ENCODE results near the gene PCNA.

PCNA gene

DNA sequence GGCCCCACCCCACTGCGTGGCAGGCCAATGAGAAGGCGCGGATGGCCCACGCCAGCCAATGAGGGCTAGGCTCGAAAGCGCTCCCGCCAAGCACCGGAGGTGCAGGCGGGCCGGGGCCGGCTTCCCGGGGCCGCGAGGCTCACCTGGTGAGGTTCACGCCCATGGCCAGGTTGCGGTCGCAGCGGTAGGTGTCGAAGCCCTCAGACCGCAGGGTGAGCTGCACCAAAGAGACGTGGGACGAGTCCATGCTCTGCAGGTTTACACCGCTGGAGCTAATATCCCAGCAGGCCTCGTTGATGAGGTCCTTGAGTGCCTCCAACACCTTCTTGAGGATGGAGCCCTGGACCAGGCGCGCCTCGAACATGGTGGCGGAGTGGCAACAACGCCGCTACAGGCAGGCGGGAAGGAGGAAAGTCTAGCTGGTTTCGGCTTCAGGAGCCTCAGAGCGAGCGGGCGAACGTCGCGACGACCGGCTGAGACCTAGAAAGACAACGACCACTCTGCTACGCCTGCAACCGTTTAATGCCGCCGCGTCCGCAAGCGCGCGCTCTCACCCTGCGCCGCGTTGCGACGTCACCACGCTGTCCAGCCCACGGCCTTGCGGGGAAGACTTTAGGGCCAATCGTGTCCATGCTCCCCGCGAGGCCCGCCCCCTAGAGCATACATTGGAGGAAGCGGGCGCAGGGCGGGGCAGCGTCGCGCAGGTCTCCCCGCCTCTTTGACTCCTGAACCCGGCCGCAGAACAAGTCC is at the start of gene PCNA:
Gene PCNA (minus strand): TSS at position 524 of the 750 bp plus-strand sequence. CDS start 160 bp downstream, at position 364.
- Mint-ChIP-seq H3K9me3 (no peaks in the 10 kb centered on the region), H3K4me3 (peak within 1 kb of the TSS; percentile 90), H3K27me3 (no peaks in the 10 kb centered on the region), H3K36me3 (peaks cover 21% of the 10 kb centered on the region), H3K27ac (peak within 1 kb of the TSS; percentile 96), H3K4me1 (peaks cover 29% of the 10 kb centered on the region)

- H3K36me3 Mint-ChIP-seq, result no peaks in the 10 kb centered on the region
- no peak overlapping the region for H3K4me3 Mint-ChIP-seq
- H3K27me3 Mint-ChIP-seq, result no peaks in the 10 kb centered on the region
- H3K27ac Mint-ChIP-seq, result peak overlapping the region; percentile 87
- peaks cover 76% of the 10 kb centered on the region for H3K4me1 Mint-ChIP-seq
- no peaks in the 10 kb centered on the region for H3K9me3 Mint-ChIP-seq
These were observed 49.1 kb upstream of the PCNA start for GRCh38 chr20:5168651-5169396.

DNA sequence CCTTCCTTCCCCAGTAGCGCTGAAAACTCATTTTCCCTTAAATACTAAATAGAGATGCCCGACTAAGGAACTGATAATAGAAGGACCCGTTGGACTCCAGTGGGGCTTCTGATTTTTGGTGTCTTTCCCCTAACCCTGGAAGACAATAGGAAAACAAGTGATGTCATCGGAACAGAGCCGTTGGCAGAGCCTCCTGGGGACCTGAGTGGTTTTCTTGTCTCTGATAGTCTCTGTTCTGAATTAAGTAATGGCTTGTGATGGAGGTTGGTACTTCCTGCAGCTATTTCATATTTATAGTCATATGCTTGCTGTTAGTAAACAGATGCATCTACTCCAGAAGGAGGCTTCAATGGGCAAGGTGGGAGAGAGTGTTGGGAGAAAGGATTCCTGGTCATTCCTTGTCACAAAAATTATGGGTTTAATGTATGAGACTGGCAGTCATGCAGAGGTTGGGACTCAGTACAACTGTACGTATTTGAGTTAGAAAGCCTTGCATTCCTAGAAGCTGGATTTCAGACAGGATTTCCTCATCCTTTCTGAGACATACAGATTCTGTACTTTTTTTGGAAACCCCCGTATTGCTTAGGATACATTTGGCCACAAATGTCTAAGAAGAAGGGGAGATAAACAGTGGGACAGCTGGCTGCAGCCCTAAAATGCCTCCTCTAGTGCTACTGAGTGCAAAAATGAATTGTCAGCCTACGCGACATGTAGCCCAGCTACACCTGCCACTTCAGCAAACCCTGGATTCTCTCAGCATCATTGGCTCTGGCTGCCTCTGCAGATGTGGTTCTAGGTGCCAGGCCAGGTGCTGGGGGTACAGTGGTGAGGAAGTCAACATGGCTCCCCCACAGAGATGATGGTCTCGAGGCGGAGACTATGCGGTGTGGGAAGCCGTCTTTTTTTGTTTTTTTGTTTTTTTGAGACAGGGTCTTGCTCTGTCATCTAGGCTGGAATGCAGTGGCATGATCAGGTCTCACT is 45.2 kb upstream of the PCNA start:
- H3K9me3 Mint-ChIP-seq, result no peaks in the 10 kb centered on the region
- no peak overlapping the region for H3K4me3 Mint-ChIP-seq
- peaks cover 5% of the 10 kb centered on the region for H3K36me3 Mint-ChIP-seq
- H3K4me1 Mint-ChIP-seq, result peaks cover 85% of the 10 kb centered on the region
- H3K27ac Mint-ChIP-seq, result peak overlapping the region; percentile 11
- no peaks in the 10 kb centered on the region for H3K27me3 Mint-ChIP-seq

DNA sequence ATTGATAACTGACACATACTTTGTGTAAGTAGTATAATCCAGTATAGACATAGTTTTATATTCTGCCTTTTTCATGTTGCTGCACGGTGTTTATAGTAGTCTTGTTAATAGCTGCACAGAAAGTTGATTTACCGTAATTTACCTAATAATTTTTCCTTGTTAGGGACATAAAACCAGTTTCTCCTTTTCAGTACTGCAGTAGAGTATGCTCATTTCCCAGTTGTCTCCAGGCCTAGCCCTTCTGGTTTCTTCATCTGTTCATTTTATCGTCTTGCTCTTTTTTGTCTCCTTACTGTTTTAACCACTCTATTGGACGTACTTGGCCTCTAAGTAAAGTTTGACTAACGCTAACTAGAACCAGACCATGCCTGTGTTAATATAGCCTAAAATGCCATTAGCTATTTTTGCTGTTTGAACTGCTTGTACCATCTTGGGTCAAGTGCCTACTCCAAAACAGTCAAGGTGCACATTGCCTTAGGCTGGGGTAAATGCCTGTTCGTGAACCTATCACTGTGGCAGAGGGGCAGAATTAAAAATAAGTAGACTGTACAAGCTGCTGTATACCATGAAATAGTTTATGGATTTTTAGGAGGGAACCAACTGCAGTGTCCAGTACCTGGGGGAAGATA is 41.9 kb upstream of the PCNA start:
- Mint-ChIP-seq H3K4me1 (peaks cover 85% of the 10 kb centered on the region), H3K27me3 (no peaks in the 10 kb centered on the region)

GRCh38 chr20:5160882-5161281 is 41.1 kb upstream of the PCNA start:
- H3K36me3 Mint-ChIP-seq, result peaks cover 5% of the 10 kb centered on the region
- H3K27ac Mint-ChIP-seq, result peak overlapping the region; percentile 76
- H3K4me1 Mint-ChIP-seq, result peaks cover 83% of the 10 kb centered on the region
- H3K4me3 Mint-ChIP-seq, result no peak overlapping the region
- no peaks in the 10 kb centered on the region for H3K9me3 Mint-ChIP-seq
- no peaks in the 10 kb centered on the region for H3K27me3 Mint-ChIP-seq

More for the DNA sequence above, 41.9 kb upstream of the PCNA start:
- H3K9me3 Mint-ChIP-seq, result no peaks in the 10 kb centered on the region
- no peak overlapping the region for H3K27ac Mint-ChIP-seq
- peaks cover 5% of the 10 kb centered on the region for H3K36me3 Mint-ChIP-seq
- H3K4me3 Mint-ChIP-seq, result no peak overlapping the region

- Mint-ChIP-seq H3K4me1 (peaks cover 85% of the 10 kb centered on the region), H3K27ac (no peak overlapping the region)
These were observed 40.2 kb upstream of the PCNA start for GRCh38 chr20:5159928-5160327.

GRCh38 chr20:5156675-5157448 is 37.1 kb upstream of the PCNA start:
- peaks cover 91% of the 10 kb centered on the region for H3K4me1 Mint-ChIP-seq
- H3K36me3 Mint-ChIP-seq, result peaks cover 2% of the 10 kb centered on the region
- no peak overlapping the region for H3K4me3 Mint-ChIP-seq
- no peaks in the 10 kb centered on the region for H3K27me3 Mint-ChIP-seq
- H3K9me3 Mint-ChIP-seq, result no peaks in the 10 kb centered on the region
- H3K27ac Mint-ChIP-seq, result no peak overlapping the region

More at GRCh38 chr20:5159928-5160327, 40.2 kb upstream of the PCNA start:
- Mint-ChIP-seq H3K36me3 (peaks cover 5% of the 10 kb centered on the region), H3K9me3 (no peaks in the 10 kb centered on the region), H3K27me3 (no peaks in the 10 kb centered on the region), H3K4me3 (no peak overlapping the region)

DNA sequence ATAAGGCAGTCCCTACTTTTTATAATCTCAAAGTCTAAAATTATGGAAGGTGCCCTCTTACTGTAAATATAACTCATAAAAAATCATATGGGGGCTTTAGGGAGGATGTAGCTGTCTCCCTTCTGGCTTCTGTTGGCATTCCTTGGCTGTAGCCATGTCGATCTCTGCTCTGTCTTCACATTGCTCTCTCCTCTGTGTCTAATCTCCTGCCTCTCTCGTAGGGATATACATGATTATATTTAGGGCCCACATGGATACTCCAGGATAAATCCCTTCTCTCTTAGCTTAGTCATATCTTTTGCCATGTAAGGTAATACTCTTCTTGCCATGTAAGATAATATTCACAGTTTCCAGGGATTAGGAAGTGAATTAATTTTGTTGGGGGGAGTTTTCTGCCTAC is 35.6 kb upstream of the PCNA start:
- peaks cover 83% of the 10 kb centered on the region for H3K4me1 Mint-ChIP-seq

GRCh38 chr20:5154543-5154925 is 34.8 kb upstream of the PCNA start:
- H3K27ac Mint-ChIP-seq, result peak overlapping the region; percentile 52
- H3K4me3 Mint-ChIP-seq, result no peak overlapping the region
- peaks cover 2% of the 10 kb centered on the region for H3K36me3 Mint-ChIP-seq
- peaks cover 79% of the 10 kb centered on the region for H3K4me1 Mint-ChIP-seq
- H3K27me3 Mint-ChIP-seq, result no peaks in the 10 kb centered on the region
- no peaks in the 10 kb centered on the region for H3K9me3 Mint-ChIP-seq

More for the DNA sequence above, 35.6 kb upstream of the PCNA start:
- Mint-ChIP-seq H3K27ac (peak overlapping the region; percentile 18), H3K27me3 (no peaks in the 10 kb centered on the region), H3K36me3 (peaks cover 2% of the 10 kb centered on the region), H3K4me3 (no peak overlapping the region), H3K9me3 (no peaks in the 10 kb centered on the region)

- Mint-ChIP-seq H3K36me3 (peaks cover 2% of the 10 kb centered on the region), H3K27ac (peak overlapping the region; percentile 52), H3K9me3 (no peaks in the 10 kb centered on the region), H3K4me1 (peaks cover 81% of the 10 kb centered on the region), H3K4me3 (no peak overlapping the region), H3K27me3 (no peaks in the 10 kb centered on the region)
These were observed 34.1 kb upstream of the PCNA start for GRCh38 chr20:5153612-5154542.

- H3K27me3 Mint-ChIP-seq, result no peaks in the 10 kb centered on the region
- H3K4me3 Mint-ChIP-seq, result no peak overlapping the region
- H3K27ac Mint-ChIP-seq, result no peak overlapping the region
- peaks cover 83% of the 10 kb centered on the region for H3K4me1 Mint-ChIP-seq
- no peaks in the 10 kb centered on the region for H3K9me3 Mint-ChIP-seq
- H3K36me3 Mint-ChIP-seq, result peaks cover 2% of the 10 kb centered on the region
These were observed 33.4 kb upstream of the PCNA start for GRCh38 chr20:5153152-5153467.

DNA sequence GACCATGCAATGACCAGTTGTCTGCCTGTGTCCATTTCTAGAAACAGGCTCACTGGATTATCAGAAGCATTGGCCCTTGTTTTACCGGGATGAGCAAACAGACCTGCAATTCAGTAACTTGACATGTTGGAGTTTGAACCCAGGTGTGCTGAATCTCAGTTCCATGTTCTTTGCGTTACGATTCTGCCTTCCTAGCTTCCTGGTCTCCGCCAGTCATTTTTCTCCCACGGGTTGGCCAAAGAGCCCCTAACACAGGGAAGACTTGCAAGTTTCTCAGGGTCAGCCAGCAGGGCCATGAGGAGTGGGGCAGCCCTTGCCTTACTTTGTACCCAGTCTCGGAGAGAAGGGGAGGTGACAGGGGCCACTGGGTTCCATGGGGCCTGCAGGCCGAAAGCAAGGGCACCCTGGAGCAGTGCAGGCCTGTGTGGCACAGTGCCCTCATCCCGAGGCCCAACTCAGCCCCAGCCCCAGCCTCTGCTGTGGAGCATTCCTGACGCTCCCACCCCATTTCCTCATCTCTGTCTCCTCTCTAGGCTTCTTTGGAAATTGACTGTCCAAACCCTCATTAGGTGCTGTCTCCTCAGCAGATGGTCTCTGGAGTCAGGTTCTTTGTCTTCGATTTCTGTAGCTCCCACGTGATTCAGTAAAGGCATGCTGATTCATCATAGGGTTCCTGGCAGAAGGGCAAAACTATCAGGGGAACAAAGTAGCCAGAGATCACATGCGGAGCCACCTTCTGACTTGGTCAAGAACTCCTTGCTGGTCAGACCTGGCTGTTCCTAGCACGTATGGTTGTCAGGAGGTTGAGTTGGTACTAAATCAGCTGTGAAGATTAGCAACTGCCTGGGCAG is 30.7 kb upstream of the PCNA start:
- no peaks in the 10 kb centered on the region for H3K27me3 Mint-ChIP-seq
- peak overlapping the region; percentile 32 for H3K27ac Mint-ChIP-seq
- H3K9me3 Mint-ChIP-seq, result no peaks in the 10 kb centered on the region
- peaks cover 83% of the 10 kb centered on the region for H3K4me1 Mint-ChIP-seq
- H3K4me3 Mint-ChIP-seq, result no peak overlapping the region
- H3K36me3 Mint-ChIP-seq, result peaks cover 5% of the 10 kb centered on the region

GRCh38 chr20:5149892-5150225 is 30.1 kb upstream of the PCNA start:
- Mint-ChIP-seq H3K9me3 (no peaks in the 10 kb centered on the region), H3K4me1 (peaks cover 83% of the 10 kb centered on the region)

More at GRCh38 chr20:5149892-5150225, 30.1 kb upstream of the PCNA start:
- no peaks in the 10 kb centered on the region for H3K27me3 Mint-ChIP-seq
- H3K27ac Mint-ChIP-seq, result no peak overlapping the region
- H3K4me3 Mint-ChIP-seq, result no peak overlapping the region
- H3K36me3 Mint-ChIP-seq, result peaks cover 6% of the 10 kb centered on the region
